Ramos (cell line): ENCODE data around the gene NAALADL2.

Experiments used
- in situ Hi-C: fragments of 300-500 bp; cut with MboI; formaldehyde crosslinking; loops from one replicate; pipeline ENCODE4 v1.14.3; 2022; ENCODE audit warnings: low sequenced_read_pairs; ENCODE audit not compliant: unreplicated experiment

Gene NAALADL2

DNA sequence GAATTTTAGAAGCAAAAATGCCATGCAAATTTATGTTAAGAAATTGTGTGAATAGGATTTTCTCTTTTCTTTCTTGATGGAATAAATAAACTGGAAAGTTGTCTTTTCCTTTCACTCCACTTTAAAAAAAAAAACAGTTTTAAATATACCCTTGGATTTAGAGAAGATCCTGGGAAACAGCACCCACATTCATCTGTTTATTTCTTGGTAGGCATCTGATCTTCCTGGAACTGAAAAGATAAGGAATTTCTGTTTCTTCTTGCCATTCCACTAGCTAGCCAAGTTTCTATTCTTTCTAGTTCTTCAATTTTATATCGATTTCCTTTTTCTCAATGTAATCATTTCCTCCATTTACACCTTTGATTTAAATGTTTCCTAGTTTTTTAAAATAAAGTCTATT lies 420.8 kb downstream of the NAALADL2 start:
- in situ Hi-C loops = no loop called here

DNA sequence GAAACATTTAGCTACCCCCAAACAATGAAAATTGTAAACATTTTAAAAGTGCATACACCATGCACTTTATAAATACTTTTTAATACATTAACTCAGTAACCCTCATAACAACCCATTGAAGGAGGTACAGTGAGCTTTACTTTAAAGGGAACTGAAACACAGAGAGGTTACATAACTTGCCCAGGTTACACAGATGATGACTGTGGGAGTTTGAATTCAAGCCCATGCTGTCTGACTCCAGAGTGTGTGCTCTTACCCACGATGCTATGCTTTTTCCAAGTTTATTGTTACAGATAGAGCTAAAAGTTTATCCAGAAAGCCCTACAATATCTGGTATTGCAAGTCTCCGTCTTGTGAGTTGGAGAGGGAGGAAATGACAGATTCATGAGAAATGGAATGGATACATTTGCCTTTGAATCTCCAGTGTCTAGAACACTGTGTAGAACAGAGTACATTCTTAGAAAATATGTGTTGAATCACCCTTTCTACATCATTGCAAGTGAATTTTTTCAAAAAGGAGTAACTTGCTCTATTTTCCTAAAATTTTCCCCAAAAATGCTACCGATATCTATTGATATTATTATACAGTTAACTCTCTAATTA lies 428.3 kb downstream of the NAALADL2 start:
- in situ Hi-C loops = no loop called here

DNA sequence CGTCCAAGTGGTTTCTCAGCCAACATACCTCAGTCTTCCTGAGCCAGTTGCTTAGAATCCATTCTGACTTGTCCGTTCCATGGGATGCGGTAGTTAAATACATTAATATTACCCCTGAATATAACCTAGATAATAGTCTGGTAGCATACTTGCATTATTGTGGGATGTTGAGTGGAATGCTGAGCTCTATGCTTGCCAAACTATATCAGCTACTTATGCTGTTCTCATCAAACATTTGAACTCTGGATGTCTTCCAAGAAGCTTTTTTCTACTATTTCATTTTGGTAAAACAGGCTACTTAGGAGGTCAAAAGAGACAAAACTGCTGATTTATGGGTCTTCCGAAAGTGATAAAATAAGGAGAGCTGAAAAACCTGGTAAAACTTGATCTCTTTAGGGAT lies 429.5 kb downstream of the NAALADL2 start:
- in situ Hi-C loops = no loop called here

DNA sequence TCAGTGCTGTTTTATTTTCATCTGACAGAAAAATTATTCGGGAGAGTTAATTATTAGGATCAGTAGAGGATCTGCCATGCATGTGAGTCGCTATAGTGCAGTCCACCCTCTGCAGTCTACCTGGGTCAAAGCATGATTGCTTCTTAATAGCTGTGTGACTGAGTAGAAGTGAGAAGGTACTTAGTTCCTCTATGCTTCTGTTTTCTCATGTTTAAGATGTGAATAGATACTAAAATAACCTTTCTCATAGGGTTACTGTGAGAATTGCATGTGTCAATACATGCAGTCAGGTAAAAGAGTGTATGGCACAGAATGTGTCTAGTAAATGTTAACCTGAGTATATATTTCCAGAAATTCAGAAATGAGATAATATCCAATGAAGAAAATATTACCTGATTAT lies 435.7 kb downstream of the NAALADL2 start:
- in situ Hi-C loops = no loop called here

DNA sequence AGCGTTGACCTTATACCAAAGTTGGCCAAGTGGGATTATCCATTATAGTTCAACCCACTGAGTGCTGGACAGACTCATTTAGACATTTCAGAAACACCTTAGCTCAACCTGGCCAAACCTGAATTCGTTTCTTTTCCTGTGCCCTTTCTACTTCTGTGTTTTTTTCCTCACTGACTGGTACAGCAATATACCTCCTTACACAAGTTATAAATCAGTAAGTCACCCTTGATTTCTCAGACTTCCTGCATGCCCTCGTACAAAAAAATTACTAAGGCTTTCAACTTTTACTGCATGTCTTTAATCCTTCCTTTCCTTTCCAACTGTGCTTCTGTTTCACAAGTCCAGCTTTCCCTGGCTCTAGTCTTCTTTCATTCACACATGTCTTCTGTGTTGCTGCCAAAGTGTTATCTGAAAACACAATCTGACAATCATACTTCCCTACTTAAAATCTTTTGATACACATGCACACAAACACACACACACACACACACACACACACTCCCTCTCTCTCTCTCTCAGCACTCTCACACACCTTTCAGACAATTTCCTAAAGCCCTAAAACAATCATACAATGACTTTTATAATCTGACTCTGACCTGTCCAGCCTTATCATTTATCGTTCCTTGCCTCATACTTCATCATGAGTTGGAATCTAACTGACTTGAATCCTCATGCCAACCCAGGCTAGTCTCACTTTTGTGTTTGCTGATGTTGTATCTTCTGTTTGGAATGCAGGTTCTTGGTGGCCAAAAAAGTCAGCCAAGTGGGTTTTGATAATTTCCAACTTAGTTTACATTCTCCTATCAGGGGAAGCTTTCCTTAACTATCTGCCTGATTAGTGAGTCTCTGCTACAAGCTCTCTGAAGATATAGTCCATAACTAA lies 436.4 kb downstream of the NAALADL2 start:
- in situ Hi-C loops = no loop called here

DNA sequence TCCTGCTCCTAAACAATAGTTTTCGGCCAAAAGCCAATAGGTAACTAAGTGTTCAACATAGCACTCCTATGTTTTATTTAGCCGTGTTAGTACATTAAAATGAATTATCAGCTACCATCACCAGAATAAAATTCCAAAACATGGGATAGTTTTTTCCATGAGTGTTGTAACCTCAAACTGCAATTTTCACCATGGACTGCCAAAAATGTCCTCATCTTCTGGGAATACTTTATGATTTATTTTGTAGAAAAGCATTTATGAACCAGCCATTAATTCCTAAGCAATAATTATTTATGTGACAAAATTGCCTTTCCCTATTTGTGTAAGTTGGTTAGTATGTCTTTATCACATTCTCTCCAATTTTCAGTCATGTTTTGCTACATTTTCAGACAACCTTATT lies 438.1 kb downstream of the NAALADL2 start:
- in situ Hi-C loops = no loop called here

DNA sequence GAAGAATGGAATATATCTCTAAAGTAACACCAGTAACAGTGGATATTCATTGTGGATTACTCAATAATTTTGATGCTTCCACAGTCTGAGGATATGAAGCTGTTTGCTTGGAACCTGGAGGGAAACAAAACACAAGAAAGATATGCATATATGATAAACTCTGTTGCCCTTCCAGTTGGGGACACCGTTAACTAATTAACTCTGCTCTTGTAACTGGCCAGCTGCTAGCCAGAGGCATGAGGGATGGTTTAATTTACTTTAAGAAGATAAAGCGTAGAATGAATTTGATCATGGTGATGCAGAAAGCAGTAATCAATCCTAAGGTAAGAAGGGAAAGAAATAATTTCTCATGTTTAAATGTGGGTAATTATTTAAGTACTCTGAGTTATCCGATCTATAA lies 442.6 kb downstream of the NAALADL2 start:
- in situ Hi-C loops = no loop called here

DNA sequence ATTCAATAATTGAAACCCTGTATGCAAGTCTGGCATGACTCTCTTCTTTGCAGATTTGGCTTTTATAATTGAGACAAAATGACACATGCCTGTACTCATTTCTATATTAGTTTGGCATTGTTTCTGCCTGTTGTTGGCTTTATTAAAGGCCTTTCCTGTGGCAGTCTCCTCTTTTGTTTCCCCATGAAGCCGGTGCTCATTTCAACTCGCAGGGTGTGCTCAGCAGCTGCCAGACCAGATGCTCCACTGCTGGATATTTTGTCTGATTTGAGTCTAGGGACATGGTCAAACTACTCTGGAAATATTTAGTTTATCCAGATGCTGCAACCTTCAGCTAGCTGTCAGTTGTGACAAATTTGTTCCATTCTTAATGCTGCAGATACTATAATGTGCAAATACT lies 445.3 kb downstream of the NAALADL2 start:
- in situ Hi-C loops = no loop called here

DNA sequence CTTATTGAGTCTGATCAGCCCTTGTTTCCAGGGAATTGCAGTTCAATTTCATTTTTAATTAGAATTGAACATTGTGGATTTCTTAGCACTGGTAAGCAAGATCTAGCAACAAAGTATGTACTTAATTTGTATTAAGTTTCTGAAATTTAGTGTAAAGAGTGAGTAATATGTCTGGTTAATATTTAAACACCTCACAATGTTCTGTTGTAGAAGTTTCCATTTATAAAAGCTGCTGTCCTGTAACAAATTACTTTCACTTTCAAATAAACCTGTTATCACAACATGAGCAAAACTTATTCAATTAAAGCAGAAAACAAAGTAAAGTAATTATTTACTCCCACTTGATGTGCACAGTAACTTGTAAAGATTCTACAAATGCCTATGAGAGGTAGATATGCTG lies 448.5 kb downstream of the NAALADL2 start:
- in situ Hi-C loops = no loop called here

DNA sequence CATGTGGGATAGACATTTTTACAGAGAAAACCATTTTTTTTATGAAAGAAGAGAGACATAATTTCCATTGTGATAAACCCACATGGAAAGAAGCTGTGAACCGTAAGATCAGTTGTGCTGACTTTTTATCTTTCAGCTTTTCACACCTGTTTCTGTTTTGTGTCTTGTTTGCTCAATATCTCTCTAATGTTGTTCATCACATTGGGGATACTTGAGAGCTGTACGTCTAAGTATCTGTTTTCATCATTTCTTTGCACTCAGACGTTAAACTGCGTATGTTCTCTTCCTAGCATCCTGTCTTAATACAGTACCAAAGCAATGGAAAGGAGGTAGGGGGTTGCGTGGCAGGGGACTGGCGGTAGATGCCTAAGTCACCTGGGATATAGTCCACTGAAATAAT lies 449.0 kb downstream of the NAALADL2 start:
- in situ Hi-C loops = no loop called here

DNA sequence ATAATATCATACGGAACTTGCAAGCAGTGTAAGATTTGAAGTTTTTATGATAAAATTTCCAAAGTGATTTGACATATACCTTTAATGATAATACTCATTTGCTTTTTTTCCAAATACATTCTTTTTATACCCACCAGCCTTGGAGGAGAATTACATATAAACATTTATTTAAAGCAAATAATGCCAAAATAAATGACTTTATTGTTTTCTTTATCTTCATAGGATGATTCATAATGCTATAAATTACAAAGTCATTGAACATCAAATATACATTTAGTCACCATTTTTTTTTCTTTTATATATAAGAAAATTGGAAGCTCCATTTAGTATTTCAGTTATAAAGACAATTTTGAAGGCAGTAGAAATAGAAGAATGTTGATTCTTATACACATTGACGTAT lies 450.9 kb downstream of the NAALADL2 start:
- in situ Hi-C loops = no loop called here

DNA sequence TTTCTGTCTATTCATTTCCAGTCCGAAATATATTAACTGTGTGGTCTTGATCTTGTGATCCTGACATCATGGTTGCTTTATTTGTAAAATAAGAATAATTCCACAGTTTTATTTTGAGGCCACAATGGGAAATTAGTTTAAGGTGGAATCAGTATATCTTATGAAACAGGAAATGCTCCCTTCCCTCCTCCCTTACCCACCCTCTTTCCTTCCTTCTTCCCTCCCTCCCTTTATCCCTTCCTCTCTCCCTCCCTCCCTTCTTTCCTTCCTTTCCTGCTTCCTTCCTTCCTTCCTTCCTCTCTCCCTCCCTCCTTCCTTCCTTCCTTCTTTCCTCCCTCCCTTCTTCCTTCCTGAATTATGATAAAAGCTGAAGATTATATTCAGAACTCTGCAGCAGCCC lies 452.3 kb downstream of the NAALADL2 start:
- in situ Hi-C loops = no loop called here

DNA sequence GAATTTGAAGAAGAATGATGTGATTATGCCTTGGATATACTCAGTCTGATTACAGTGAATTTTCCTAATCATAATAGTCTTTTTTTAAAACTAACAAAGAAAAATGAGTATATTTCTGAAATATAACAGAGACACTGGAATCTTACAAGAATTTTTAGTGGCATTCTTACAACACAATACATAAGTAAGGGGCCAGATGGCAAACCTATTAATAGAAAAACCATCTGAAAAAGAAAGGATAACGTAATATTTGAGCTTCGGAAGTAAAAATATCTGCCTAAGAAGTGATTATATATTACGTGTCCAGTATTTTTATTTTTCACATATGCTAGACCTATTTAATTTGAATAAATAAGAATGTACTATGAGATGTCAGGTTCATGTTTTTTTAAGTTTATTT lies 452.8 kb downstream of the NAALADL2 start:
- in situ Hi-C loops = no loop called here

DNA sequence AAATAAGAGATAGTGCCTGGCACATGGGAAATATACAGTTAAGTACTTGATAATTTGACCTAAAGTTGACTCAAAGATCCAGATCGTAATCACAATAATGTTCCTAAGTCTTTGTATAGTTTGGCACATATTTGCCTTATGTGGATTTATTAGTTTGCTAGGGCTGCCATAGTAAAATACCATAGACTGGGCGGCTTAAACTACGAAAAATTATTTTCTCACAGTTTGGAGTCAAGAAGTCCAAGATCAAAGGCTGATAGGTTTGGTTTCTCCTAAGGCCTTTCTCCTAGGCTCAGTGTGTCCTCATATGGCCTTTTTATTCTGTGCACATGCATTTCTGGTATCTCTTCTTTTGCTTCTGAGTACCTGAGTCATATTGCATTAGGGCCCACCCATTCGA lies 453.7 kb downstream of the NAALADL2 start:
- in situ Hi-C loops = no loop called here

DNA sequence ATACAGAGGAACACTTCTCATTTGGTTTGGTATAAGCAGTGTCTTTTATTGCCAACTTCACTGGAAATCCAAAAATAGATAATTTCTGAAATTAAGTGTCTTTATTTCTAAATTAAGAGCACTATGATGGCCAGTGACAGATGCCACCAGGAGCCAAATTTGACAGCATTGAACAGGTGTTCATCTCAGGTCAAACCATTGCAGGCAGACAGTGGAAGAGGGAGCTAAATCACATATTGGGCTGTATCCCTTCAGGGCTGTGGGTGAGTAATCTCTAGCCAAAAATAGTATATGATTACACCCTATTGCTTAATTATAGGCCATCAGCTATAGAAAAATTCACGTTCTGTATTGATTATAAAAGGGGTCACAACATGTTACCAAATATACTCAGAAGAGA lies 457.7 kb downstream of the NAALADL2 start:
- in situ Hi-C loops = no loop called here

DNA sequence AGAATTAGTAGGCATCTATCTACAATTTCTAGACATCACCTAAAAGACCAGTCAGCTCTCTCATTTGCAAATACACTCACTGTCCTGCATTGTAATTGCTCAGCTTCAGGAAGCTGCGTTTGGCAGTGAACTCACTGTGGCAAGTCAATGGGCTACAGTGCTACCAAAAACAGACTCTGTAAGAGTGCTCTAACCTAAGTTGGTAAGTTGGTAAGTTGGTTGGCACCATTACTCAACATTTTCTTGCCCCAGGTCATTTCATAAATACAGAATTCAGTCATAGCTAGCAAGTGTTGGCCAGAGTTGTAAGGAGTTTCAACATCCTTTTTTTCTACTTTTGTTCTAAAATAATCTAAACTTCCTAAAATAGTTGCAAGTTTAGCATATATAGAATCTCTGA lies 466.3 kb downstream of the NAALADL2 start:
- in situ Hi-C loops = no loop called here

DNA sequence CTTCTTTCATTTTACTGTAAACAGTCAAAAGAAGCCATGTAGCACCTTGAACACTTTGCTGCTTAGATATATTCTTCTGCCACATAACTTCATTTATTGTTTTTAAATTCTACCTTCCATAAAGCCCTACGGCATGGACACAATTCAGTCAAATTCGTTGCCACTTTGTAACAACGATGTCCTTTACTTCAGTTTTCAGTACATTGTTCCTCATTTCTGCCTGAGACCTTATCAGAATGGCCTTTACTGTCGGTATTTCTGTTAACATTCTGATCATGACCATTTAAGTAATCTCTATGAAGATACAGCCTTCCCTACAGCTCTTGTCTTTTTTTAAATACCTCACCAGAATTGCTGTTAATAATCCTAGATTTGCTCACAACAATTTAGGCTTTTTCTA lies 466.9 kb downstream of the NAALADL2 start:
- in situ Hi-C loops = no loop called here

DNA sequence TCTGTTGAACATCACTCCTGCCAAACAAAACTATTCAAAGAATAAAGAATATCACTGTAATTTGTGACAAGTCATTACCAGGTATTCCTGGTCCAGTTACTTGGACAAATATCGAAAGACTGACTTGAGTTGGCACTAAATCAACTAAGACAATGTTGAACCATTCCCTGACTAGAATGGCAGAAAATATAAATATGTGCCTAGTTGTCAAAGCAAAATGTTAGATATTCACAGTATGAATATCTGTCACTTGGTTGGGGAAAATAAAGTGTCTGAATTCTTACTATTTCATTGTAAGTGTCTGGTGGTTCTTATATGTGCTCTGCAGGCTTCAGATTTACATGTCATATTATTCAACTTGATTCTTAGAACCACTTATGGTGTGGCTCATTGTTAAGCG lies 470.2 kb downstream of the NAALADL2 start:
- in situ Hi-C loops = no loop called here

DNA sequence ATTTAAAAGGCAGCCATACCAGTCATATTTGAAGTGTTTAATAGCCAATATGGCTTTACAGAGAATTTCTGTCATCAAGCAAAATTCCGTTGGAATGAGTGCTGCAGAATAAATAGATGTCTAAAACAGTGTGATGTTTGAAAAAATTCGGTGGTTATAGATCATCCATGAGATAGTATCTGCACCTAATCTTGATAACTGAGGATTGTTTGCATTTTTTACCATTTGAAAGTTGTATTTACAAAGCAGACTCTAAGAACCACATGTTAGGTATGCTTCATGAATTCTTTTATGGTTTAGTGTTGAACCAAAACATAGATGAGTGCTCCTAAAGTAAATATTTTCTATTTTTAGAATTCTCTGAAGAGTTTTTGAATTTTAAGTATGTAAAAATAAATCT lies 476.1 kb downstream of the NAALADL2 start:
- in situ Hi-C loops = no loop called here

DNA sequence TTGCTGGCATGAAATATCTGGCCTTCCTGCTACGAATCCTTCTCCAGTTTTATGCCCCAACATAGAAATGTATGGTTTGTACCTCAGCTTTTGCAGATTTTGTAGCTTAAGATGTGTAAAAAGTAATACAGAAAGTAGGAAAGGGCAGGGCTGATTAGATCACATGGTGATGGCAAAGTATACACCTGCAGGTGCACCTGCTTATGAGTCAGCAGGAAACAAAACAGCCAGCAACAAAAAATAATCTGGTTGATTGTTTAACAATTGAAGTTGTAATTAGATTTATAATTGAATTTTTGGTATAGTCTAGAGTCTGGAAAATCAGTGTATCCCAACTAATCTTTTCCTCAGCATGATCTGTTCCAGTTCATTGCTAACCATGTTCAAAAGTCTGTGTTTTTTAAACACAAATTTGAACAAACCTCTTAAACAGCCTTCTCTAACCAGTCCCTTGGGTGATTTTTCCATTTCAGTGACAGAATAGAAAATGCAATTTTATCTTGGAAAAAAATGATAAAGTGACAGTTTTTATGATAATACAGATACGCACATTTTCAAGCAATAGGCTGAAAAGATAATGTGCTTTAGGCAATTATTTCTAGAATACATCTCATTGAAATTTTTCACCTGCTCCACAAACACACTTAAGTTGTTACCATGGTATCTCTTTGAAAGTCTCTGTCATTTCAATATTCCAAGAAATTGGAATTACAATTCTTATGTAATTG lies 477.4 kb downstream of the NAALADL2 start:
- in situ Hi-C loops = no loop called here

DNA sequence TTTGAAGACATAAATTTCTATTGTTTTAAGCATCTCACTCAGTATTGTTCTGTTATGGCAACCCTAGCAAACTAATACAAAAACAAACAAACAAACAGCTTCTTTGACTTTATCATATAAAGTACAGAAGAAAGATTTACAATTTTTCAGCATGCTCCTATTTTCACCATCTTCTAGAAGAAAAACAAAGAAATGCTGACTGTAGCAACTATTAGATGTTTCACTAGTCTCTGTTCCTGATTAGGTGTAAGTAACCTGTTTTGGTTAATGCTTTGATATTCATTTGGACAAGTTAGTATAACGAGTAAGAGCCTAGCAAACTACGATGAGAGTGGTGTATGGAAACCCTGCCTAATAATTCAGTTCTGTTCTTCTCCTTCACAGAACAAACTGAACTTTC lies 478.5 kb downstream of the NAALADL2 start:
- in situ Hi-C loops = no loop called here
